ENCODE results near the gene CRYBA2. TPM values are rescaled to one million over a fixed set of nuclear protein-coding genes. Genes with fewer than 3 reads are reported as not detected.

Gene CRYBA2
- polyA plus RNA-seq, 1 experiment, result 0.26 TPM

DNA sequence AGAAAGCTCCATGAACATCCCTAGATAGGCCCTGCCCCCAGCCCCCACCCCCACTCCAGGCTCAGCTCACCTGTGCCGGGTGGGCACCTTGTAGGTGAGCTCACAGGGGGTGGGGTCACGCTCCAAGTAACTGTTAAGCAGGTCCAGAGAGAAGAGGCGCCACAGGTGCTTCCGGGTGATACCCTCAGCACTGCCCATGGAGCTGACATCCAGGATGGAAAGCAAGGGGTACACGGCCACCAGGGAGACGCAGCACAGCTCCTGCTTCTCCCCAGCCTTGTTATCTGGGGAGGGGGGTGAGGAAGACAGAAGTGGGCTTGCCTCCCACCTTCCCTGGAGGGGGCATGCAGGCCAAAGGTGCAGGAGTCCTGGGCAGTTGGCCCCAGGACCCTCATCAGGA is 26.2 kb upstream of the CRYBA2 start:
- Histone ChIP-seq H3K36me3 (ENCODE audit: control insufficient read depth, insufficient read depth, low read length) (no peaks in the 10 kb centered on the region), H3K4me3 (ENCODE audit: low read depth, low read length) (no peak overlapping the region), H3K27me3 (ENCODE audit: control insufficient read depth, insufficient read depth, low read length) (peaks cover 32% of the 10 kb centered on the region)
- POLR2A ChIA-PET, result no interaction called here
- CTCF ChIA-PET, result interaction anchor here (0.6 to 3.0 kb wide), 6 partner anchors 9 to 280 kb away, joined by 3 to 20 read pairs (median 5); no protein-coding TSS in a partner anchor
- DNase-seq (ENCODE audit: low read depth), result no peak
- TF ChIP-seq, protein P1, sequence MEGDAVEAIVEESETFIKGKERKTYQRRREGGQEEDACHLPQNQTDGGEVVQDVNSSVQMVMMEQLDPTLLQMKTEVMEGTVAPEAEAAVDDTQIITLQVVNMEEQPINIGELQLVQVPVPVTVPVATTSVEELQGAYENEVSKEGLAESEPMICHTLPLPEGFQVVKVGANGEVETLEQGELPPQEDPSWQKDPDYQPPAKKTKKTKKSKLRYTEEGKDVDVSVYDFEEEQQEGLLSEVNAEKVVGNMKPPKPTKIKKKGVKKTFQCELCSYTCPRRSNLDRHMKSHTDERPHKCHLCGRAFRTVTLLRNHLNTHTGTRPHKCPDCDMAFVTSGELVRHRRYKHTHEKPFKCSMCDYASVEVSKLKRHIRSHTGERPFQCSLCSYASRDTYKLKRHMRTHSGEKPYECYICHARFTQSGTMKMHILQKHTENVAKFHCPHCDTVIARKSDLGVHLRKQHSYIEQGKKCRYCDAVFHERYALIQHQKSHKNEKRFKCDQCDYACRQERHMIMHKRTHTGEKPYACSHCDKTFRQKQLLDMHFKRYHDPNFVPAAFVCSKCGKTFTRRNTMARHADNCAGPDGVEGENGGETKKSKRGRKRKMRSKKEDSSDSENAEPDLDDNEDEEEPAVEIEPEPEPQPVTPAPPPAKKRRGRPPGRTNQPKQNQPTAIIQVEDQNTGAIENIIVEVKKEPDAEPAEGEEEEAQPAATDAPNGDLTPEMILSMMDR (IDR thresholded peaks at IDR 0.05; ENCODE audit: insufficient read depth, low read depth, low read length), result no peak

DNA sequence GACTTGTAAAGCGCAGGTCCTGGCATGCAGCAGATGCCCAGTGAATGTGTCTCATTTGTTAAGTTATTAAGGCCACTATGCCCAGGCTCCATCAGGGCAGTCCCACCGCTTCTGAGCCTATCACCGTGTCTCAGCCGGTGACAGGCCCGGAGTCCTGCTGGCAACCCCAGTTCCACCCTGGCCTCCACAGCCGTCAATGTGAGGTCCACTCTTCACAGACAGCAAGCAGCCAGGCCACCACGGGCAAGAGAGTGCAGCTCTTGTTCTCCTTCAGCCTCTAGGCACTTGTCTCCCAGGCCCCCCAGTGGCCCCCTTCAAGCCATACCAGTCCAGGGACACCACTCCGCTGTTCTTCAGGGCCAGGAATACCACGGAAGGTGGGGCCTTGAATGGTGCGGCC is 25.5 kb upstream of the CRYBA2 start:
- TF ChIP-seq, protein P1 (IDR thresholded peaks at IDR 0.05; ENCODE audit: insufficient read depth, low read depth, low read length), result no peak
- CTCF ChIA-PET, result interaction anchor here (1.0 to 3.0 kb wide), 5 partner anchors 8 to 103 kb away, joined by 3 to 20 read pairs (median 3); no protein-coding TSS in a partner anchor
- Histone ChIP-seq H3K4me3 (ENCODE audit: low read depth, low read length) (no peak overlapping the region), H3K36me3 (ENCODE audit: control insufficient read depth, insufficient read depth, low read length) (no peaks in the 10 kb centered on the region), H3K27me3 (ENCODE audit: control insufficient read depth, insufficient read depth, low read length) (peaks cover 29% of the 10 kb centered on the region)
- DNase-seq (ENCODE audit: low read depth), result no peak
- POLR2A ChIA-PET, result no interaction called here

DNA sequence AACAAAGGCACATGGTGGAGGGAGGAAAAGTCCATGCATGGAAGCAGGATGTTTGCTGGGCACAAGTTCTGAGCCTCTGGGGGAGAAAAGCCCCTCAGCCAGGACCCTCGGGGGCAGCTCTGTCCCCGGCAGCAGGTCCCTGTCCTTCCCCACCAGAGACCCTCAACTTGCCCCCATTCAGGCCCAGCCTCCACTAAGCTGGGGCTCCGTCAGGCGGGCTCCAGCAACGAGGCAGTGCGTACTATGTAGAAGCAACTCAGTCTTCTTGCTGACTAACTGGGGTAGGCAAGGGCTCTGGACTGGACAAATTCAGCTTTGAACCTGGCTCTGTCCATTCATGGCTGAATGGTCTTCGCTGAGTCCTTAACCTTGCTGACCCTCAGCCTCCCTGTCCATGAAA is 25.1 kb upstream of the CRYBA2 start:
- no peak for DNase-seq (ENCODE audit: low read depth)
- no peaks in the 10 kb centered on the region for H3K36me3 ChIP-seq (ENCODE audit: control insufficient read depth, insufficient read depth, low read length)
- POLR2A ChIA-PET, result no interaction called here
- H3K27me3 ChIP-seq (ENCODE audit: control insufficient read depth, insufficient read depth, low read length), result peaks cover 25% of the 10 kb centered on the region
- CTCF ChIA-PET, result interaction anchor here (1.0 to 1.5 kb wide), 3 partner anchors 17 to 104 kb away, joined by 3 to 7 read pairs (median 3); no protein-coding TSS in a partner anchor
- TF ChIP-seq, protein P1 (IDR thresholded peaks at IDR 0.05; ENCODE audit: insufficient read depth, low read depth, low read length), result no peak
- no peak overlapping the region for H3K4me3 ChIP-seq (ENCODE audit: low read depth, low read length)

DNA sequence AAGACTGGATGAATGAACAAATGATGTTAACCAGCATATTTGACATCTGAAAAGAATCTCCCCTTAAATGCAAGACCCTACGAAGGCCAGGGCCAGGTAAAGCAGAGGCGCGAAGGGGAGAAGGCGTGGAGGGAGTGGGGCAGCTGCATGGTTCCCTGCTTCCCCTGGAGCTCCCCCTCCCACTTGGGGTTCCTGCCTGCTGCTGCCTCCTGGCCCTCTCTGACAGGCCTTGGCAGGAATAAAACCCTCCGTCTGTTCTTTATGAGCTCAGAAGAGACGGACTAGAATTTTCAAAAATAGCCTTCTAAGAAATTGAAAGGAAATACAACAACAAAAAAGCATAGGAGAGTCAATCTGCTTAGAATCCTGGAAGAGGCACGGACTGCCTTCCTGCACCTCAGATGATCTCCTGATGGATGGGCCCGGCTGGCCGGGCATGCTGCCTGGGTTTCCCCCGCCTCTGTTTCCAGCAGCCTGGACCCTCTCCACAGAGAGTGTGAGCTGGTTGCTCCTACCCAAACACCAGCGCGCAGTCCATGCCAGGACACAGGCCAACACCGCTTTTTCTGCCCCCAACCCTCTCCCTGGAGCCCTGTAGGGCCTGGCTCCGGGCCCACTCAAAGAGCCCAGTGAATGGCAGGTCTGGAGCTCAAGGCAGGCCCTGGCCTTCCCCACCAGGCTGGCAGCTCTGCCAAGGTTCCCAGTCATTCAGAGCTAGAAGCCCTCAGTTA is 24.1 kb upstream of the CRYBA2 start:
- no peak for DNase-seq (ENCODE audit: low read depth)
- ChIA-PET CTCF (interaction anchor here (1.0 to 2.4 kb wide), 3 partner anchors 13 to 37 kb away, joined by 3 to 13 read pairs (median 3); no protein-coding TSS in a partner anchor), POLR2A (no interaction called here)
- no peaks in the 10 kb centered on the region for H3K36me3 ChIP-seq (ENCODE audit: control insufficient read depth, insufficient read depth, low read length)
- no peak overlapping the region for H3K4me3 ChIP-seq (ENCODE audit: low read depth, low read length)
- TF ChIP-seq, protein P1 (IDR thresholded peaks at IDR 0.05; ENCODE audit: insufficient read depth, low read depth, low read length), result no peak
- H3K27me3 ChIP-seq (ENCODE audit: control insufficient read depth, insufficient read depth, low read length), result peaks cover 21% of the 10 kb centered on the region

DNA sequence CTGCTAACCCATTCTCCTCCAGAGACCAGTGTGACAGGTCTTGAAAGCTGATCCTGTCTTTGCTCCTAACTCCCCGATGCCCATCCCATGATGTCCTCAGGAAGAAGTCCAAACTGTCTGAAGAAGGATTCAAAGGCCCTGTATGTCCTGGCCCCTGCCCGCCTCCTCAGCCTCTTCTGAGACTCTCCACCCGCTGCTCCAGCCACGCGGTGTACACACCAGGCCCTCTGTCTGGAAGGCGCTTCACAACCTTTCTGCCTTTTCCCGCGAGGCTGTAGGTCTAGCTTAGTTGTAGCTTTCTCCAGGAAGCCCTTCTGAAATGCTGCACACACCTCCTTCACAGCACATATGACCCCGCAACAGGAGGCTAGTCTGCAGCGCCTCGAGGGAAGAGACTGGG is 23.5 kb upstream of the CRYBA2 start:
- TF ChIP-seq, protein P1 (IDR thresholded peaks at IDR 0.05; ENCODE audit: insufficient read depth, low read depth, low read length), result no peak
- no peaks in the 10 kb centered on the region for H3K36me3 ChIP-seq (ENCODE audit: control insufficient read depth, insufficient read depth, low read length)
- peaks cover 23% of the 10 kb centered on the region for H3K27me3 ChIP-seq (ENCODE audit: control insufficient read depth, insufficient read depth, low read length)
- CTCF ChIA-PET, result interaction anchor here (1.2 to 2.4 kb wide), 2 partner anchors 13 to 36 kb away, joined by 3 to 13 read pairs; no protein-coding TSS in a partner anchor
- DNase-seq (ENCODE audit: low read depth), result no peak
- H3K4me3 ChIP-seq (ENCODE audit: low read depth, low read length), result no peak overlapping the region
- POLR2A ChIA-PET, result no interaction called here
